SW 1271 (cell line): ENCODE results near the gene LTBP1.
"Not testable (repeated sequence)": the region's sequence is repeated elsewhere in the genome, so short reads cannot be mapped to it uniquely, and the experiment has no call there.

Experiments
- DNase-seq, 2 experiments: peaks; one replicate each; lab custom pipeline; 2025; lab: John Stamatoyannopoulos, UW

LTBP1 gene

DNA sequence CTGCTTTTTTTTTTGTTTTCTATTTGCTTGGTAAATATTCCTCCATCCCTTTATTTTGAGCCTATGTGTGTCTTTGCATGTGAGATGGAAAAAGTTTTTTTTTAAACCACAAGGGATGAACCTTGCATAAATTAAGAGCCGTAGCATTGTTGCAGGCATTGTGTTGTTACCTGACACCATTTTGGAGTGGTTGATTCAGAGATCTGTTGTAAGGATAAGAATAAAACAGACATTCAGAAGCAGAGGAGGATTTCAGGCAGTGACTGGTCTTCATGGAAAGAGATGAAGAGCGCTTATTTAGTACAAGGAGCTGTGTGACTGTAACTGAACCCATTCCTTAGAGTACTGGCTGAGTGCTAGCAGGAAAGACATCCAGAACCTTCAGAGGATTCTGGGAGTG, 101.2 kb downstream of the LTBP1 start:
- DNase-seq: no peak

GRCh38 chr2:33051586-33052360, 105.0 kb downstream of the LTBP1 start:
- no peak for DNase-seq

DNA sequence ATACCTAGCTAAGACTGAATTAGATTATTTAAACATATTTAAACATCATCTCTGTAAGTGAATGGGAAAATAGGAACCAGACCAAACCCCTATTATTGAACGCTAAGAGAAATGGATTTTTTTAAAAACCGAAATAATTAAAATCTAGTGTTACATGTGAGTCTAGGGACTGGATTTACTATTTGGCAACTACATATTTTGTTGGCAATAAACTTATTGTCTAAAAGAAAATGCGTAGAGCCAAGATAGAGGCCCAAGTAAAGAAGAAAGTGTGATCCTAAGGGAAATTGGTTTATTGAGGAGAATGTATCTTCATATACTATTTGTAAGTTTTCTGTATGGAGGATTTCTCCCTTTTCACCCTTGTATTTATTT, 105.6 kb downstream of the LTBP1 start:
- DNase-seq: no peak

- DNase-seq: not testable (repeated sequence)
These were observed 106.0 kb downstream of the LTBP1 start for GRCh38 chr2:33052795-33053194.

GRCh38 chr2:33056170-33056569, 109.4 kb downstream of the LTBP1 start:
- DNase-seq: no peak

- DNase-seq: not testable (repeated sequence)
These were observed 110.7 kb downstream of the LTBP1 start for GRCh38 chr2:33057307-33058028.

GRCh38 chr2:33058716-33059470, 112.1 kb downstream of the LTBP1 start:
- DNase-seq: no peak

GRCh38 chr2:33059471-33060156, 112.9 kb downstream of the LTBP1 start:
- no peak for DNase-seq

- DNase-seq: no peak
These were observed 113.7 kb downstream of the LTBP1 start for GRCh38 chr2:33060405-33060804.

DNA sequence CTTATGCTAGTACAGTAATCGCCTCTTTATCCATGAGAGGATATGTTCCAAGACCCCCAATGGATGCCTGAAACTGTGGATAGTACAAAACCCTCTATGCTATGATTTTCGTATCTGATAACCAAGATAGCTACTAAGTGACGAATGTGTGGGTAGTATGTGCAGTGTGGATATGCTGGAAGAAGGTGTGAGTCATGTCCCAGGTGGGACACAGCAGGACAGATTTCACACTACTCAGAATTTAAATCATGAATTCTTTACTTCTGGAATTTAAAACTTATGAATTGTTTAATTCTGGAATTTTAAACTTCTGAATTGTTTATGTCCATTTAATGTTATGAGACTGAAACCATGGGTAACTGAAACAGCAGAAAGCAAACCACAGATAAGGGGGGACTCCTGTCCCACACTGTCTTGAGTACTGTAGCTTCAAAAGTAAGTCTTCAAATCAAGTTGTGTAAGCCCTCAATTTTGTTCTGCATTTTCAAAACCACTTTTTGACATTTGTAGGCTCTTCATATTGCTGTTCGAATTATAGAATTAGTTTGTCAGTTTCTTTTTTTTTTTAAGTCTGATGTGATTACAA, 116.0 kb downstream of the LTBP1 start:
- no peak for DNase-seq

DNA sequence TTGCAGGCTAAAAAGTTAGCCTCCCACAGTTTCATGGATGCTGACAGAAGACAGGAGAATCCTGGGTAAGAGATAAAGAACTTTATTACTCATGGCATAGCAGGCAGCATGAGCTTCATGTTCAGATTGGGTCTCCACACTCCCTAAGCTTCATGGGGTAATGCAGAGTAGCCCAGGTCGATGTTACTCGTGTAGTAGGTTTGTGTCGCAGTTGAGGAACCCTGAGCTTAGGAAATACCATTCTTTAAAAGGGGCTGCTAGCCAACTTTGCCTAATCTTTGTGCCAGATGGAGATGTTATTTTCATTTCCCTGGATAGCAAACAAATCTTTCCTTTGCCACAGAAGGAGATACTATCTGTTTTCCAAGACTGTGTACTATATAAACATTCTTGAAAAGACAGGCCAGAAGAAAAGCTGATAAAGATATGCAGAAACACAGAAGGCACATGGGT, 117.6 kb downstream of the LTBP1 start:
- DNase-seq: no peak

- no peak for DNase-seq
These were observed 120.8 kb downstream of the LTBP1 start for GRCh38 chr2:33067598-33067997.

GRCh38 chr2:33068261-33068660, 121.5 kb downstream of the LTBP1 start:
- no peak for DNase-seq

DNA sequence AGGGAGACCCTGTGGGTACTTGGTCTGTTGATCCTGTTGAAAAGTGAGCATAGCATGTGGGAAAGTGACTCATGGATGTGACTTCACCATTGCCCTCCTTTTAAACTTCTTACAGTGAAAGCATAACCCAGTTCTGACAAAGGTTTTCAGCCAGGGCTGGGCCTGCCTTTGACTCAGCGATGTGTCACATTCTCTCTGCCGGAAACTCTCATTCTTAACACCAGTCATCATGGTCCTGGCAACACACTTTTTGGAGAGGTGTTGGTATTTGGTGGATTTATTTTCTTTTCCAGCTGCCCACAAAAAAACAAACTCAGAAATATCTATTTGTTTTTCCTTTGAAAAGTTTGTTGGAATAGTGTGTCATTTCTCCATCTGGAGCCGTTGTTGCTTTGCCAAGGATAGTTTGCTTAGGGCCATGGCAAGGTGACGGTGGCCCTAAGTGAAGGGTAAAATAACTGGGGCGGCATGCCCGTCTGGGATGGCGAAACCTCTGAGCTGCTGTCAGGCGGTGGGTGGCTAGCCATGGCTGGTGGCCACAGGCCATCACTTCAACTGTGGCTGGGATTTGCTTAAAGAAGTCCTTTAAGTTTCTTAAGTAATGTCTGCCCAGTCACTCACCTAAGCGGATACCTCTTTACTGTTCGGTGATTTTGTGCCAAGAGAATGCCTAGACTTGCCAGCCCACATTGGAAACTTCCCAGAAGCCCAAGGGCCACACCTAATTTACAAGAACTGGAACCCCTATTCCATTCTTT, 123.3 kb downstream of the LTBP1 start:
- DNase-seq: peak; percentile 93 to 99

DNA sequence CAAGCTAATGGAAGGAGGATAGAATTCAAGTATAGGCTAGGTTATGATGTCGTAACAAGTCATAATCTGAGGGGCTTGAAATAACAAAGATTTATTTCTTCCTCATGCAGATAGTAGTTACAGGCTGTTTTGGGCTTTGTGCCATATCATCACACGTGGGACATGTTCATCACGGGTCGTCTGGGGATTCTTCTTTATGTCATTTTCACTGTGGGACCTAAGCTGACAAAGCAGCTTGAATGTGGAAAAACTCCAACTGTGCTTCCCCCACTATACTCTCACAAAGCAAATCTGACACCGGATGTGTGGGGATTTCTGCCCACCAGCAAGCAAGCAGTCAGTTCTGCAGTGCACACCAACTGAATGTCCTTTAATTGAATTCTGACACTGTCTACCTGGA, 124.8 kb downstream of the LTBP1 start:
- no peak for DNase-seq

GRCh38 chr2:33072614-33073013, 125.9 kb downstream of the LTBP1 start:
- DNase-seq: no peak

- no peak for DNase-seq
These were observed 126.3 kb downstream of the LTBP1 start for GRCh38 chr2:33073018-33073417.

DNA sequence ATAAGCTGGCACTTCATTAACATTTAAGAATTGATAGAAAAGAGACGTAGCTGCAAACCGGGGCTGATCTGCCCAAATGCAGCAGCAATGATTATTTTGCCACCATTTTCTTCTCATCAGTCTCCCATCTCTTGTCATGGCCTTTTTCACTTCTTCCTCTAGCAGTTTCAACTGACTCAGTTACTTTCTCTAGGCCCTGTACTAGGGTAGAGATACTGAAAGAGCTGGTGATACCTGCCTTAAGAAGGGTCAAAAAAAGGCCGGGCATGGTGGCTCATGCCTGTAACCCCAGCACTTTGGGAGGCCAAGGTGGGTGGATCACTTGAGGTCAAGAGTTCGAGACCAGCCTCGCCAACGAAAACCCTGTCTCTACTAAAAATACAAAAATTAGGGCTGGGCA, 127.4 kb downstream of the LTBP1 start:
- DNase-seq: no peak

- no peak for DNase-seq
These were observed 130.6 kb downstream of the LTBP1 start for GRCh38 chr2:33077311-33077710.

- DNase-seq: no peak
These were observed 131.1 kb downstream of the LTBP1 start for GRCh38 chr2:33077844-33078243.

DNA sequence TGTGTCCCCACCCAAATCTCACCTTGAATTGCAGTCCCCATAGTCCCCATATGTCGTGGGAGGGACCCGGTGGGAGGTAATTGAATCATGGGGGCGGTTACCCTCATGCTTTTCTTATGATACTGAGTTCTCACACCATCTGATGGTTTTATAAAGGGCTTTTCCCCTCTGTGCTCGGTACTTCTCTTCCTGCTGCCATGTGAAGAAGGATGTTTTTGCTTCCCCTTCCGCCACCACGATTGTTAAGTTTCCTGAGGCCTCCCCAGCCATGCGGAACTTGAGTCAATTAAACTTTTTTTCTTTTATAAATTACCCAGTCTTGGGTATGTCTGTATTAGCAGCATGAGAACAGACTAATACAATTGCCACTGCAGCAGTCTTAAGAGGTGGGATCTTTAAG, 134.9 kb downstream of the LTBP1 start:
- DNase-seq: no peak
